PC-9 (cell line): ENCODE results near the gene ENGASE. TPM values are rescaled to one million over a fixed set of nuclear protein-coding genes. Genes with fewer than 3 reads are reported as not detected.

Experiments used
- BruUV-seq: library from RNA; stranded (reverse); fragments of 400-500 nt; replicated peaks from 2 replicates; lab custom pipeline; 2021; lab: Mats Ljungman, UMichigan
- CTCF ChIA-PET: fragments of 300-600 bp; sonication (Branson Sonifier 250); formaldehyde crosslinking; loops from one replicate; lab custom pipeline; 2022; ENCODE audit warnings: antibody characterized with exemption; lab: Charles Lee
- POLR2A ChIA-PET: fragments of 300-600 bp; sonication (Branson Sonifier 250); formaldehyde crosslinking; loops from one replicate; lab custom pipeline; 2022; ENCODE audit warnings: antibody characterized with exemption; ENCODE audit not compliant: unreplicated experiment; lab: Charles Lee
- DNase-seq, 2 experiments: peaks; one replicate each; pipeline versions ENCODE4 v3.0.0 to v3.0.0-alpha.2; 2015 to 2022; ENCODE audit warnings: mixed read lengths in 1 of 2
- H2AFZ ChIP-seq: fragments of 200-600 bp; sonication (generic); 2 replicates; pipeline ENCODE4 v1.8.1; 2017; ENCODE audit warnings: antibody characterized with exemption
- H3F3A ChIP-seq: fragments of 200-600 bp; sonication (generic); 2 replicates; pipeline ENCODE4 v1.8.1; 2017; ENCODE audit warnings: antibody characterized with exemption, mild to moderate bottlenecking, low read depth; ENCODE audit not compliant: insufficient read depth
- H3K27ac ChIP-seq: fragments of 200-600 bp; sonication (generic); 2 replicates; pipeline ENCODE4 v1.6.1; 2016; ENCODE audit warnings: mixed run types
- H3K27me3 ChIP-seq: fragments of 200-600 bp; sonication (generic); 2 replicates; pipeline ENCODE4 v1.6.1; 2016; ENCODE audit warnings: low read depth, mixed run types; ENCODE audit not compliant: insufficient read depth
- H3K36me3 ChIP-seq: fragments of 200-600 bp; sonication (generic); 2 replicates; pipeline ENCODE4 v1.6.1; 2016; ENCODE audit warnings: low read depth, mixed run types
- H3K4me1 ChIP-seq: fragments of 200-600 bp; sonication (generic); replicated peaks from 2 replicates; pipeline ENCODE4 v1.6.1; 2016; ENCODE audit warnings: mixed run types; ENCODE audit not compliant: insufficient read depth
- H3K4me2 ChIP-seq: fragments of 200-600 bp; sonication (generic); 2 replicates; pipeline ENCODE4 v1.6.1; 2017; ENCODE audit warnings: mixed run types
- H3K4me3 ChIP-seq: fragments of 200-600 bp; sonication (generic); 2 replicates; pipeline ENCODE4 v1.6.1; 2016; ENCODE audit warnings: mixed run types
- H3K79me2 ChIP-seq: fragments of 200-600 bp; sonication (generic); 2 replicates; pipeline ENCODE4 v1.6.1; 2017; ENCODE audit warnings: low read depth, mixed run types
- H3K9me2 ChIP-seq: fragments of 200-600 bp; sonication (generic); 2 replicates; pipeline ENCODE4 v1.8.1; 2017; ENCODE audit warnings: mild to moderate bottlenecking; ENCODE audit not compliant: insufficient read depth
- H3K9me3 ChIP-seq: fragments of 200-600 bp; sonication (generic); 2 replicates; pipeline ENCODE4 v1.8.1; 2016; ENCODE audit warnings: low read depth; ENCODE audit not compliant: insufficient read depth
- H4K20me1 ChIP-seq: fragments of 200-600 bp; sonication (generic); 2 replicates; pipeline ENCODE4 v1.8.1; 2017; ENCODE audit not compliant: insufficient read depth
- EZH2 ChIP-seq: fragments of 200-600 bp; sonication (generic); IDR thresholded peaks from 2 replicates; pipeline ENCODE4 v1.8.0; 2017; ENCODE audit warnings: antibody characterized with exemption, low read depth
- intact Hi-C: fragments of 100-400 bp; cut with micrococcal nuclease; formaldehyde crosslinking; loops from one replicate; pipeline ENCODE4 v1.10.0; 2022; ENCODE audit not compliant: unreplicated experiment
- total RNA-seq: library from RNA; stranded (reverse); gene quantifications from 2 replicates; pipeline ENCODE4 v1.2.3, GENCODE V29; 2021
- TF ChIP-seq, protein P1 (sequence below): fragments of 200-600 bp; sonication (generic); conservative IDR thresholded peaks from 2 replicates; pipeline ENCODE4 v1.6.1; 2017; ENCODE audit warnings: mixed run types, antibody characterized with exemption, mild to moderate bottlenecking, moderate library complexity

The ENGASE gene
- total RNA-seq, 1 experiment from 2014 or later = 15.7 TPM

DNA sequence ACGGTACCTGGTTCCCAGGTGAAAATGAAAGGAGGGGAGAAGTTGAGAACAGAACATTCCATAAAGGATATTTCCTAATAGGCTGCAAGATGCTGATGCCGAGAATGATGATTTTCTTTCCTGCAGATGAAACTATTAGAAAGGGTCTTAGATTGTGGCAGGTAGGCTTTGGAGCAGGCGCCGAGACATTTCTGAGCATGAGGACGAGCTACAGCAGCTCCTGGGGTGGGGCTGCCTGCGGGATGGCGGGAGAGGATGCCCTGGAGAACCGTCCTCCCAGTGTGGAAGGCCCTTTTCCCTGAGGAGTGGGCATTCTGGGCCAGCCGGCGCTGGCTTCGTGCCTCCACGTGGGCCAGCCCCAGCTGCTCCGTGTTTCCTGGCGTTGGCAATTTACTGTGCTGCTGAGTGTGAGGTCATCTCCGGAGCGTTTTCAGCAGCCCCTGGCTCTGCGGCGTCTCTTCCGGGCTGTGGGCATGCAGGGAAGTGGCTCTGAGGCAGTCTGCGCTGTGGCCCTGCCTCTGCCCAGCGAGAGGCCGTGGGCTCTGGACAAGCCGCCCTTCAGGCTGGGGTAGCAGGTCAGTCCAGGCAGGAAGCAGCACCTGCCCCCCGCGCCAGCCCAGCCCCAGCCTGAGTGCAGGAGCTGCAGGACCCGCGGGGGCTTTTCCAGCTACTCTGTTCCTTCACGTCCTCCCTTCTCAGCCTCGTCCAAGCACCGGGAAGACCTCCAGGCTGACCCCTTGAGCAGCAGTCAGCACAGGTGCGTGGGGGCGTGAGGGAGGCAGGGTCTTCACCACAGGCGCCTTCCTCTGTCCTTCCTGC, 12.2 kb downstream of the ENGASE start:
- no TSS peak for BruUV-seq
- no peak overlapping the region for H3K4me2 ChIP-seq
- no peaks in the 10 kb centered on the region for H4K20me1 ChIP-seq
- POLR2A ChIA-PET = no interaction called here
- TF ChIP-seq, protein P1, sequence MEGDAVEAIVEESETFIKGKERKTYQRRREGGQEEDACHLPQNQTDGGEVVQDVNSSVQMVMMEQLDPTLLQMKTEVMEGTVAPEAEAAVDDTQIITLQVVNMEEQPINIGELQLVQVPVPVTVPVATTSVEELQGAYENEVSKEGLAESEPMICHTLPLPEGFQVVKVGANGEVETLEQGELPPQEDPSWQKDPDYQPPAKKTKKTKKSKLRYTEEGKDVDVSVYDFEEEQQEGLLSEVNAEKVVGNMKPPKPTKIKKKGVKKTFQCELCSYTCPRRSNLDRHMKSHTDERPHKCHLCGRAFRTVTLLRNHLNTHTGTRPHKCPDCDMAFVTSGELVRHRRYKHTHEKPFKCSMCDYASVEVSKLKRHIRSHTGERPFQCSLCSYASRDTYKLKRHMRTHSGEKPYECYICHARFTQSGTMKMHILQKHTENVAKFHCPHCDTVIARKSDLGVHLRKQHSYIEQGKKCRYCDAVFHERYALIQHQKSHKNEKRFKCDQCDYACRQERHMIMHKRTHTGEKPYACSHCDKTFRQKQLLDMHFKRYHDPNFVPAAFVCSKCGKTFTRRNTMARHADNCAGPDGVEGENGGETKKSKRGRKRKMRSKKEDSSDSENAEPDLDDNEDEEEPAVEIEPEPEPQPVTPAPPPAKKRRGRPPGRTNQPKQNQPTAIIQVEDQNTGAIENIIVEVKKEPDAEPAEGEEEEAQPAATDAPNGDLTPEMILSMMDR = no peak
- TF ChIP-seq EZH2 = no peak
- no peaks in the 10 kb centered on the region for H3K9me3 ChIP-seq
- DNase-seq = no peak
- no peaks in the 10 kb centered on the region for H3K79me2 ChIP-seq
- no peaks in the 10 kb centered on the region for H3K9me2 ChIP-seq
- intact Hi-C loops = loop anchor here (1.0 kb wide), 2 partner anchors 304 to 621 kb away; no protein-coding TSS in a partner anchor
- H3K4me3 ChIP-seq = no peak overlapping the region
- H3K27me3 ChIP-seq = no peaks in the 10 kb centered on the region; the same call in 1 of the 2 replicates
- no peaks in the 10 kb centered on the region for H3F3A ChIP-seq
- no peaks in the 10 kb centered on the region for H3K4me1 ChIP-seq
- no peak overlapping the region for H2AFZ ChIP-seq
- CTCF ChIA-PET = interaction anchor here (2.5 kb wide), 1 partner anchor 305 kb away, joined by 13 read pairs; no protein-coding TSS in a partner anchor
- H3K36me3 ChIP-seq = no peaks in the 10 kb centered on the region
- no peak overlapping the region for H3K27ac ChIP-seq

- Histone ChIP-seq H3K4me3 (no peak overlapping the region), H4K20me1 (no peaks in the 10 kb centered on the region), H3K27me3 (peaks cover 5% of the 10 kb centered on the region; the same call in 1 of the 2 replicates), H3K9me2 (no peaks in the 10 kb centered on the region), H3K9me3 (no peaks in the 10 kb centered on the region), H3K27ac (no peak overlapping the region), H3K79me2 (no peaks in the 10 kb centered on the region), H3K4me1 (no peaks in the 10 kb centered on the region), H2AFZ (no peak overlapping the region), H3K4me2 (no peak overlapping the region), H3F3A (no peaks in the 10 kb centered on the region), H3K36me3 (no peaks in the 10 kb centered on the region)
- ChIA-PET POLR2A (no interaction called here), CTCF (interaction anchor here (0.8 to 2.5 kb wide), 3 partner anchors 61 to 304 kb away, joined by 3 to 16 read pairs (median 13); no protein-coding TSS in a partner anchor)
- DNase-seq = peak in 1 of 2 experiments; percentile 77
- TF ChIP-seq EZH2 = no peak
- TF ChIP-seq, protein P1 = peak; percentile 85
- intact Hi-C loops = loop anchor here (1.0 kb wide), 2 partner anchors 304 to 621 kb away; no protein-coding TSS in a partner anchor
- no TSS peak for BruUV-seq
These were observed 13.0 kb downstream of the ENGASE start for GRCh38 chr17:79087428-79088143.

GRCh38 chr17:79088247-79088996, 13.8 kb downstream of the ENGASE start:
- H3K36me3 ChIP-seq = no peaks in the 10 kb centered on the region
- no peak overlapping the region for H3K4me2 ChIP-seq
- ChIA-PET CTCF (interaction anchor here (0.8 to 2.5 kb wide), 3 partner anchors 62 to 303 kb away, joined by 3 to 16 read pairs (median 13); no protein-coding TSS in a partner anchor), POLR2A (no interaction called here)
- H3K4me1 ChIP-seq = no peaks in the 10 kb centered on the region
- no peaks in the 10 kb centered on the region for H3K79me2 ChIP-seq
- no peaks in the 10 kb centered on the region for H4K20me1 ChIP-seq
- no peak overlapping the region for H3K4me3 ChIP-seq
- intact Hi-C loops = no loop called here
- no peak overlapping the region for H3K27ac ChIP-seq
- H3K9me2 ChIP-seq = no peaks in the 10 kb centered on the region
- BruUV-seq = no TSS peak
- peaks cover 13% of the 10 kb centered on the region for H3K27me3 ChIP-seq
- H2AFZ ChIP-seq = no peak overlapping the region
- no peak for DNase-seq
- no peaks in the 10 kb centered on the region for H3F3A ChIP-seq
- no peaks in the 10 kb centered on the region for H3K9me3 ChIP-seq
- TF ChIP-seq, protein P1 = no peak
- TF ChIP-seq EZH2 = no peak
